HL-60 (cell line): ENCODE data around the gene ALDOB.

Source experiments
- DNase-seq, 2 experiments: peaks; one replicate each; pipeline ENCODE4 v3.0.0-alpha.2; 2010 to 2020; ENCODE audit warnings: low read depth in 1 of 2, low spot score in 1 of 2
- H3K27ac ChIP-seq: fragments of 250-450 bp; sonication (Bioruptor Pico); replicated peaks from 2 replicates; pipeline ENCODE4 v1.5.1; 2020; ENCODE audit warnings: mild to moderate bottlenecking, moderate library complexity
- H3K27me3 ChIP-seq: fragments of 250-450 bp; sonication (Bioruptor Pico); 2 replicates; pipeline ENCODE4 v1.5.1; 2021; ENCODE audit warnings: mild to moderate bottlenecking, moderate library complexity; ENCODE audit not compliant: insufficient read depth, poor library complexity, severe bottlenecking
- H3K4me3 ChIP-seq: replicated peaks from 2 replicates; pipeline ENCODE4 v1.5.1; 2011; ENCODE audit warnings: mild to moderate bottlenecking, control low read depth, low read length; ENCODE audit not compliant: insufficient read depth
- GABPA ChIP-seq: IDR thresholded peaks from 2 replicates; pipeline ENCODE4 v1.6.1; 2012; ENCODE audit warnings: low read depth
- POLR2AphosphoS5 ChIP-seq: IDR thresholded peaks from 2 replicates; pipeline ENCODE4 v1.6.1; 2012; ENCODE audit warnings: low read depth
- SPI1 ChIP-seq: IDR thresholded peaks from 2 replicates; pipeline ENCODE4 v1.6.1; 2012; ENCODE audit warnings: low read depth, mild to moderate bottlenecking, borderline replicate concordance
- TF ChIP-seq, protein P1 (sequence below): IDR thresholded peaks from one replicate; pipeline ENCODE4 v1.5.1; 2011; ENCODE audit warnings: low read length, control low read depth, inconsistent platforms; ENCODE audit not compliant: insufficient read depth
- TF ChIP-seq, protein P2 (sequence below): IDR thresholded peaks from 2 replicates; pipeline ENCODE4 v1.6.1; 2012; ENCODE audit warnings: low read depth; ENCODE audit not compliant: insufficient replicate concordance

ALDOB gene

DNA sequence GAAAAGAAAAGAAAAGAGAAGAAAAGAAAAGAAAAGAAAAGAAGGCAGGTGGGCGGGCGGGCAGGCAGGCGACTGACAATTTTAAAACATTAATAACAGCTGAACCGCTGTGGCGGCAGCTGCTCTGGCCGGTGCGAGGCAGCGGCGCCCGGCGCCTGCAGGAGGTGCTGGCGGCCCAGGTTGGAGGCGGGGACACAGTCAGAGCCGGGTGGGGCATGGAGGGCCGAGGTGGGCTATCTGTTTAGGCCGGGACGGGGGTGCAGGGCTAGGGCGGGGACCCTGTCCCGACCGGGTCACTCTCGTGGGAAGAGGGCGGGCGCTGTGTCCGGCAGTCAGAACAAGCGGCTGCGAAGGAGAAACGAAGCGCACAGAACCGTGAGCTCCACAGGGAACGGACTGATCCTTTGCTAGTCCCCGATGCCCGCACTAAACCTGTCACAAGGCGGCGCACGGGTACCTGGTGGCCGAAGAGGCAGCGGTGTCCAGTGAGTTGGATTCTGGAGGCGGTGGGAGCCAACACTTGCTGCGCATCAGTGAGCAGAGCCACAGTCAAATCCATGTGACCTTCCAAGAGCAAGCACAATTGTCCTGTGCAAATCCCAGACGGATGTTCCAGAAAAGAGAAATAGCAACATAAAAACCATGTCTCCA, 13.6 kb upstream of the ALDOB start:
- no peak overlapping the region for H3K27ac ChIP-seq
- peaks cover 11% of the 10 kb centered on the region for H3K27me3 ChIP-seq
- peak overlapping the region; percentile 38 for H3K4me3 ChIP-seq
- no peak for TF ChIP-seq GABPA
- TF ChIP-seq, protein P1, sequence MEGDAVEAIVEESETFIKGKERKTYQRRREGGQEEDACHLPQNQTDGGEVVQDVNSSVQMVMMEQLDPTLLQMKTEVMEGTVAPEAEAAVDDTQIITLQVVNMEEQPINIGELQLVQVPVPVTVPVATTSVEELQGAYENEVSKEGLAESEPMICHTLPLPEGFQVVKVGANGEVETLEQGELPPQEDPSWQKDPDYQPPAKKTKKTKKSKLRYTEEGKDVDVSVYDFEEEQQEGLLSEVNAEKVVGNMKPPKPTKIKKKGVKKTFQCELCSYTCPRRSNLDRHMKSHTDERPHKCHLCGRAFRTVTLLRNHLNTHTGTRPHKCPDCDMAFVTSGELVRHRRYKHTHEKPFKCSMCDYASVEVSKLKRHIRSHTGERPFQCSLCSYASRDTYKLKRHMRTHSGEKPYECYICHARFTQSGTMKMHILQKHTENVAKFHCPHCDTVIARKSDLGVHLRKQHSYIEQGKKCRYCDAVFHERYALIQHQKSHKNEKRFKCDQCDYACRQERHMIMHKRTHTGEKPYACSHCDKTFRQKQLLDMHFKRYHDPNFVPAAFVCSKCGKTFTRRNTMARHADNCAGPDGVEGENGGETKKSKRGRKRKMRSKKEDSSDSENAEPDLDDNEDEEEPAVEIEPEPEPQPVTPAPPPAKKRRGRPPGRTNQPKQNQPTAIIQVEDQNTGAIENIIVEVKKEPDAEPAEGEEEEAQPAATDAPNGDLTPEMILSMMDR, result peak; percentile 3
- peak in 1 of 2 experiments; percentile 27 for DNase-seq

DNA sequence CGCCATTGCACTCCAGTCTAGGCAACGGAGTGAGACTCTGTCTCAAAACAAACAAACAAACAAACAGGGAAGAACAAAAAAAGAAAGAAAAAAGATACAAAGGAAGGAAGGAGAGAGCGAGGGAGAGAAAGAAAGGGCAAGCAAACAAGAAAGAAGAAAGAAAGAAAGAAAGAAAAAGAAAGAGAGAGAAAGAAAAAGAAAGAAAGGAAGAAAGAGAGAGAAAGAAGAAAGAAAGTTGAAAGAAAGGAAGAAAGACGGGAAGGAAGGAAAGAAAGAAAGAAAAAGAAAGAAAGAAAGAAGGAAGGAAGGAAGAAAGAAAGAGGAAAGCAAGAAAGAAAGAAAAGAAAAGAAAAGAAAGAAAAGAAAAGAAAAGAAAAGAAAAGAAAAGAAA, 13.1 kb upstream of the ALDOB start:
- no peak for DNase-seq
- no peak for TF ChIP-seq GABPA
- TF ChIP-seq, protein P1, result no peak
- no peak for TF ChIP-seq SPI1
- TF ChIP-seq, protein P2, sequence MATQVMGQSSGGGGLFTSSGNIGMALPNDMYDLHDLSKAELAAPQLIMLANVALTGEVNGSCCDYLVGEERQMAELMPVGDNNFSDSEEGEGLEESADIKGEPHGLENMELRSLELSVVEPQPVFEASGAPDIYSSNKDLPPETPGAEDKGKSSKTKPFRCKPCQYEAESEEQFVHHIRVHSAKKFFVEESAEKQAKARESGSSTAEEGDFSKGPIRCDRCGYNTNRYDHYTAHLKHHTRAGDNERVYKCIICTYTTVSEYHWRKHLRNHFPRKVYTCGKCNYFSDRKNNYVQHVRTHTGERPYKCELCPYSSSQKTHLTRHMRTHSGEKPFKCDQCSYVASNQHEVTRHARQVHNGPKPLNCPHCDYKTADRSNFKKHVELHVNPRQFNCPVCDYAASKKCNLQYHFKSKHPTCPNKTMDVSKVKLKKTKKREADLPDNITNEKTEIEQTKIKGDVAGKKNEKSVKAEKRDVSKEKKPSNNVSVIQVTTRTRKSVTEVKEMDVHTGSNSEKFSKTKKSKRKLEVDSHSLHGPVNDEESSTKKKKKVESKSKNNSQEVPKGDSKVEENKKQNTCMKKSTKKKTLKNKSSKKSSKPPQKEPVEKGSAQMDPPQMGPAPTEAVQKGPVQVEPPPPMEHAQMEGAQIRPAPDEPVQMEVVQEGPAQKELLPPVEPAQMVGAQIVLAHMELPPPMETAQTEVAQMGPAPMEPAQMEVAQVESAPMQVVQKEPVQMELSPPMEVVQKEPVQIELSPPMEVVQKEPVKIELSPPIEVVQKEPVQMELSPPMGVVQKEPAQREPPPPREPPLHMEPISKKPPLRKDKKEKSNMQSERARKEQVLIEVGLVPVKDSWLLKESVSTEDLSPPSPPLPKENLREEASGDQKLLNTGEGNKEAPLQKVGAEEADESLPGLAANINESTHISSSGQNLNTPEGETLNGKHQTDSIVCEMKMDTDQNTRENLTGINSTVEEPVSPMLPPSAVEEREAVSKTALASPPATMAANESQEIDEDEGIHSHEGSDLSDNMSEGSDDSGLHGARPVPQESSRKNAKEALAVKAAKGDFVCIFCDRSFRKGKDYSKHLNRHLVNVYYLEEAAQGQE, result no peak
- no peak for TF ChIP-seq POLR2AphosphoS5
- peaks cover 11% of the 10 kb centered on the region for H3K27me3 ChIP-seq
- H3K27ac ChIP-seq, result no peak overlapping the region
- no peak overlapping the region for H3K4me3 ChIP-seq

DNA sequence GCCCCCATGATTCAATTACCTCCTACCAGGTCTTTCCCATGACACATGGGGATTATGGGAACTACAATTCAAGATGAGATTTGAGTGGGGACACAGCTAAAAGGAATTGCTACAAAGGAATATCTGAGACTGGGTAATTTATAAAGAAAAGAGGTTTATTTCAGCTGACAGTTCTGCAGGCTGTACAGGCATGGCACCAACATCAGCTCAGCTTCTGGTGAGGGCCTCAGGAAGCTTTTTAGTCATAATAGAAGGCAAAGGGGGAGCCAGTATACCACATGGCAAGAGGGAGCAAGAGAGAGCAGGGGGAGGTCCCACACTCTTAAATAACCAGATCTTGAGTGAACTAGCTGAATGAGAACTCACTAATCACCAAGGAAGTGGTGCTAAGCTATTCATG, 11.2 kb upstream of the ALDOB start:
- TF ChIP-seq GABPA (no peak), SPI1 (no peak), POLR2AphosphoS5 (no peak)
- TF ChIP-seq, protein P1, result no peak
- TF ChIP-seq, protein P2, result no peak
- Histone ChIP-seq H3K27me3 (peaks cover 11% of the 10 kb centered on the region), H3K27ac (no peak overlapping the region), H3K4me3 (no peak overlapping the region)
- no peak for DNase-seq
